ENCODE data around the gene CLDN12.
"Not testable (repeated sequence)": the region's sequence is repeated elsewhere in the genome, so short reads cannot be mapped to it uniquely, and the experiment has no call there.

CLDN12 gene

DNA sequence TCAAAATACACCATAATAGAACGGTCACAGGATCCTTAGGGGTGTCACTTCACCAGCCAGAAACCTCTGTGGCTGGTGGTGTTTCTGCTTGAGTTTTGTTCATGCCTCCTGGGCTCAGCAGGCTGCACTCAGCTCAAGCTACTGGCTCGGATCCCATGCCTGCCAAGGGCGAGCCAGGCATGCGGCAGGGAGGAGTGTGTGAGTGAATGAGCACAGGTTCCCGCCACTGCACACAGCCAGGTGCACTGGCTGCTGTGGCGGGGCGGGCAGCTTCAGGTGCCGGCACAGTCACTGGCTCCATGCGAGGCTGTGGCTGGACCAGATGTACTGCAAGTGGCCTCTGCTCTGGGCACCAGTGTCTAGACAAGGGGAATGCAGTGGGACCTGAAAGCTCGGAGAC, 29.5 kb downstream of the CLDN12 start:
- DNase-seq (ENCODE audit: low read depth in 4 of 4, low spot score in 1 of 4), result no peak

DNA sequence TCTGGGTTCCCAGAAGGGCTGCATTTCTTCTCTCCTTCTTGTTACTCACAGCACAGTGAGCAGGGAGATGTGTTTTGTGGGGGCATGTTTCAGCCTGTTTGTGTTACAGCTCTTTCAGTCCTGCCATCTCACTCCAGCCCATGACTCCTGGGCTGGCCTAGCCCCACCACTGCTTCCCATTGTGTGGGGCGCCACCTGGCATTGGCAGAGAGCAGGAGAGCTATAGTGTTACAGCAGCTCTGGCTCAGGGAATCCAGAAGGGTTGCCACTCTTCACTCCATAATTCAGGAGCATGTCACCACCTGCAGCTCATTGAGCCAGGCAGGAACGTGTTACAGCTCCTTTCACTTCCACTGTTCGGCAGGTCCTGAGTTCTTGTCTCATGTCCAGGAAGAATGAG, 30.0 kb downstream of the CLDN12 start:
- no peak for DNase-seq (ENCODE audit: low read depth in 4 of 4, low spot score in 1 of 4)

DNA sequence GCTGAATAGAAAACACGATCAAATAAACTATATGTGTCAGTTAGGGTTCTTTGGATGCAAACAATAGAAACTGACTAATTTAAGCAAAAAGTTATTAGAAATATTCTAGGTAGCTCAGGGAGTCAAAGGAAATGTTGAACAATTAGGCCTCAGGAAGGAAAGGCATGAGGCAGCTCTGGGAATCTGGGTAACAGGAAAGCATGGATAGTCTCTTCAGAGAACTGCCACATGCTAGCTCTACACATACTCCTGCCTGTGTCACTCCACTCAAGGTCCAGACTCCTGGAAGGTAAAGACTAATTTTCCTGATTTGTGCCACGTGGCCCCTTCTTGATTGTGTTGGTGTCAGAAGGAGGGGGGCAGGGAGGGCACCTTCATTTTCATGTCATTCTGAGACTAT, 42.4 kb downstream of the CLDN12 start:
- no peak for DNase-seq (ENCODE audit: low read depth in 4 of 4, low spot score in 1 of 4)

DNA sequence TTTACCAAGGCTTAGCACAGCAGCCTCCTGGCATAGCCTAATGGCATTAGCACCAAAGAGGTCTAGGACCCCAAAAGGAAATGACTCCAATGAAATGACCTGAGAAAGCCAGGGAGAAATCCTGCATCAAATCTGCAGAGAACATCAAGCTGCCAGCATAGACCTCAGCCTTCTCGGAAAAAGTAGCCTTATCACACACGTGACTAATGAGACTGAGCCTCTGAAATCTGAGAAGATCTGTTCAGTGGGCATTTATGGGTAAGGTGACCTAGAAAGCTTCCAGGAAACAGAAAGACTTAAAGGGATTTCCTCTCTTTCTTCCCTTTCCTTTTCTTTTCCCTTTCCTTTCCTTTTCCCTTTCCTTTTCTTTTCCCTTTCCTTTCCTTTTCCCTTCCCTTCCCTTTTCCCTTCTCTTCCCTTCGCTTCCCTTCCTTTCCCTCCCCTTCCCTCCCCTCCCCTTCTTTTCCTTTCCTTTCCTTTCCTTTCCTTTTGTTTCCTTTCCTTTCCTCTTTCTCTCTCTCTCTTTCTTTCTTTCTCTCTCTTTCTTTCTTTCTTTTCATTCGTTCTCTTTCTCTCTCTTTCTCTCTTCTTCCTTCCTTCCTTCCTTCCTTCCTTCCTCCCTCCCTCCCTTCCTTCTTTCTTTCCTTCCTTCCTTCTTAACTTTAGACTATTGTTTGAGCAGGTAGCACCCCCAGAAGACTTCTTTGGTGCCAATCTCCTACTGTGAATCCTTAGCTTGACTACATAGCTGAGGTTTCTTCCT, 43.1 kb downstream of the CLDN12 start:
- no peak for DNase-seq (ENCODE audit: low read depth in 4 of 4, low spot score in 1 of 4)

DNA sequence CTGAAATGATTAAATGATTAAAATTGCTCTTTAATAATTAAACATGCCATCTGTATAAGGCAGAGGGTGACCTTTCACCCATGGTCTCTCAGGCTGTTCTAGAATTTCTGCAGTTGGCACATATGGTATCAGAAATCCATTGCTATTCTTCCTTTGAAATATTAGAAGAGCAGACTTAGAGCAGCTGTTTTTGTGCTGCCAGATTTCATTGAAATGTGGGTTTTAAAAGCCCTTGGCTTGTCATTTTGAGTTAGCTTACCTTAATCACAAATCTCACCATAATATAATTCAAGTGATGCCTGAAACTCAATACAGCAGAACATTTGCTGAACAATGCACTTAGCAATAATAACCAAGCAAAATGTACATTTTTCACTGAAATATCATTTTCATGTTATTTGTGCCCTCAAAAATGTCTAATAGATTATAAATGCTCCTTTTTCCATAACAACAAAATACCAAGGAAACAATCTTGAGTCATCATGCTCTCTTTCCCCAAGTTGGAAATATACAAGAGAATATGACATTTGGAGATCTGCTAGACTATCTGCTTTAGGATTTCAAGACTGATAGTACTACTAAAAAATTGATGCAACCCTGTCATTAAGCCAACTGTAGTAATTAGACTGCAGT, 50.1 kb downstream of the CLDN12 start:
- DNase-seq (ENCODE audit: low read depth in 4 of 4, low spot score in 1 of 4), result no peak

DNA sequence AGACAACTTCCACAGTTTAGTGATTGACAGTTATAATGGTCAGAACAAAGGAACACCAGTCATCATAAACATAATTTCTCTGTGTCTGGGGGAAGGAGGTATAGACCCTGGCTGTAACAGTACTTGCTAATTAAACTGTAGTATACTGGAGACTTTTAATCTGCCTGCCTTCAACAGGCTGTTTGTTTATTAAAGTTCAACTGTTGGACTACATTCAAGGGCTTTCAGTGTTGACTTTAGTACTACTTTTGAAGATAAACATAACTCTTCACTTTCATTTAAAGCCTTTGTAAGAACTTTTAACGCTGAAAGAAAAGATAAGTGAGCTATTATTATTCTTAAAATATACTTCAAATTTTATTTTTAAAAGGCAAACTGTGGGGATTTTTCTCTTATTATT, 50.7 kb downstream of the CLDN12 start:
- no peak for DNase-seq (ENCODE audit: low read depth in 4 of 4, low spot score in 1 of 4)

DNA sequence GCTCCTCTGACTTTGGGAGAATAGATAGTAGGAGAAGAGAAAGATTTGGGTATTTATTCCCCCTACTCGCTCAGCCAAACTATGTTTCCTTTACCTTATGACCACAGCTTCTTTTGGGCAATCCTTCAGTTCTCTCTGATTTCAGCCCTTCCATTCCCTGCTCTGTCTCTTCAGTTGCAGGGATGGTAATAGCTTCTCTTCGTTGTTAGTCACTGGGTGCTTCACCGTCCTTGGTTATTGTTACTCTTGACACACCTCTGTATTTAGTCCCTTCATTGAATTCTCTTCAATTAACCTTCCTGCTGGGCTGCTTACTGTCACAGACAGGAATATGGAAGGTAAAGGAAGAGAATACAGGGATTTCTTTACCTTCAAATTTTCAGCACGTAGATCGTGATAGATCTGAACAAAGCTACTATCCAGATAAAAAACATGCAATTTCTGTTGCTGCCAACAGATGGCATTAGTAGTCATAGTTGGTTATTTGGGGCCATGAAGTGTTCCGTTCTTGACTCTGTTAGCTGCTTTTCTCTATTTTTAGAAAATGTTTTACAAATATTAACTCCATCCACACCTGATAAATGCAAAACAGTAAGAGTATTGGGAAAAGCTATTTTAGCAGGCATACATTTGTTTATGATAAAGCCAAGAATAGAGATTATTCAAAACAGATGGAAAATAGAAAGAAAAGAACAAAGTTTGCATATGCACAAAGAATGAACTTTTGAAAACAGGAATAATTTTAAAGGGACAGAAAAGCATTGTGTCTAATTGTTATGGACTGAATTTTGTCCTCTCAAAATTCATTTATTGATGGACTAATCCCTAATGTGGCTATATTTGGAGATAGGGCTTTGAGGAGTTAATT, 52.1 kb downstream of the CLDN12 start:
- no peak for DNase-seq (ENCODE audit: low read depth in 4 of 4, low spot score in 1 of 4)

DNA sequence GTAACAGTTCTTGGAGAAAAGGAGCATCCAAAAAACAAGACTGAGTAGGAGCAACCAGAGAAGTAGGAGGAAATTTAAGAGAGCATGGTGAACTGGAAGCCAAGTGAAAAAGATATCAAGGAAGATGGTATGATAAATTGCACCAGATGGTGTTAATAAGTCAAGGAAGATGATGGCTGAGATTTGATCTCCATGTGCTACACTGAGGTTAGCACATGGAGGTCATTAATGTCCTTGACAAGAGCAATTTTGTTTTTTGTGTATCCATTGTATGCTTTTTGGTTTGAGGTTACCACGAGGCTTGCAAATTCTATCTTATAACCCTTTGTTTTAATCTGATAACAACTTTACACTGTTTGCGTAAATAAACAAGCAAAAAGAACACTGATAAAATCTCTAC, 54.8 kb downstream of the CLDN12 start:
- no peak for DNase-seq (ENCODE audit: low read depth in 4 of 4, low spot score in 1 of 4)

DNA sequence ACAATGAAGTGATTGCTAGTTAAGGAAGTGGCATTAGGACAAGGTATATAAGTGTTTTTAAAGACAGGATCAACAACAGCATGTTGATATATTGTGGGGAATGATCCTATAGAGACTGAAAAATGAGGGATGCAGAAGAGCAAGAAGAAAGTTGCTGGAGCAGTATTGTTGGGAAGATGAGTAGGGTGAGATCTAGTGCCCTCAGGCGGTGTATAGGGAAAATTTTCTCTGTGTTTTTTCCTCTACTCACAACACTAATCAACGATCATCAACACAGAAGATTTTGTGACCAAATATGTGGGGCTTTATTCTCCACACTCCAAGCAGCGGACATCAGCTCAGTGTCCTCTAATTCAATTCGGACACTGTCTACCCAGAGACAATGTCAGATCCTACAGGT, 56.6 kb downstream of the CLDN12 start:
- DNase-seq (ENCODE audit: low read depth in 4 of 4, low spot score in 1 of 4), result no peak

DNA sequence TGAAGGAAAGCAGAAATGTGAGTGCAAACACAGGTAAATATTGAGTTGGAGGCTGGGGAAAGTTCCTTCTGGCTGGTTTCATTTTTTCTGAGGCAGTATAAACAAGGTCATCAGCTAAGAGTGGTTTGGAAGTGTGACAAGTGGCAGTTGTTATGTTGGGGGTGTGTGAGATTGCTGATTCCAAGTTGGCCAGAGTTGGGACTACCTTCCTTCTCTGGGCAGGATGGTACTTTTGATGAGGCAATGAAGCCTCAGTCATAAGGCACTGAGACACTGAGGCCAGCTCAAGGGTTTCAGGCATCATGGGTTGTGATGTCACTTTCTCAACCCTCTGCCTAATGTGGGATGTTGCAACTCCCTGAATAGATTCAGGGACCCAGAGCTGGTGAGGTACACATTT, 58.0 kb downstream of the CLDN12 start:
- DNase-seq (ENCODE audit: low read depth in 4 of 4, low spot score in 1 of 4), result no peak

DNA sequence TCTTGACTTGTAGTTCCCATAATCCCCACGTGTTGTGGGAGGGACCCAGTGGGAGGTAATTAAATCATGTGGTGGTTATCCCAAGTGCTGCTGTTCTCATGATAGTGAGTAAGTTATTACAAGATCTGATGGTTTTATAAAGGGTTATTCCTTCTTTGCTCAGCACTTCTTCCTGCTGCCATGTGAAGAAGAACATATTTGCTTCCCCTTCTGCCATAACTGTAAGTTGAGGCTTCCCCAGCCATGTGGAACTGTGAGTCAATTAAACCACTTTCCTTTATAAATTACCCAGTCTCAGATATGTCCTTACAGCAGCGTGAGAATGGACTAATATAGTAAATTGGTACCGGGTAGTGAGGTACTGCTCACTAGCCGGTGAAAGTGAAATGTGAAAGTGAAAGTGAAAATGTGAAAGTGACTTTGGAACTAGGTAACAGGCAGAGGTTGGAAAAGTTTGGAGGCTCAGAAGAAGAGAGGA, 59.9 kb downstream of the CLDN12 start:
- DNase-seq (ENCODE audit: low read depth in 4 of 4, low spot score in 1 of 4), result not testable (repeated sequence)
